ENCODE measurements around the gene SLC30A7.

Gene SLC30A7

DNA sequence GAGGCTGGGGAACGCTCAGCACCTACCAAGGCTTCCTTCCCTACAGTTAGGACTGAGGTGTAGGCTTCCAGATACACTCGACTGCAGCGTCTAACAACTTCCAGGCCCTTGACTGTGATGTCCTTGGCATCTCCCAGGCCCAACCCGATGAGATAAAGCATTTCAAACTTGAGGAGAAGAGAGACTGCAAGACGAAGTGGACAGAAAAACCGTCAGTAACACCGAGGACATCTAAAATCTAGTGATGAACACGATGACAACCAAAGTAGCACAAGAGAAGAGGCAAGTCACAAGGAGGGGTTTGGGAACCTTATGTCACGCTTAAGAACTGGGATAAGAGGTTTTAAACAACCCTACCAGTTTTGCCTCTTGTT is 129.4 kb downstream of the SLC30A7 start:
- H3K27me3 ChIP-seq (ENCODE audit: insufficient read depth, low read length), result no peaks in the 10 kb centered on the region
- peaks cover 35% of the 10 kb centered on the region for H3K4me1 ChIP-seq (ENCODE audit: insufficient read depth, low read length, severe bottlenecking)
- H4K20me1 ChIP-seq (ENCODE audit: insufficient read depth, low read length), result no peaks in the 10 kb centered on the region
- no peaks in the 10 kb centered on the region for H3F3A ChIP-seq (ENCODE audit: insufficient read depth, low read length)
- H3K9ac ChIP-seq (ENCODE audit: low read length), result peak overlapping the region; percentile 84
- peaks cover 34% of the 10 kb centered on the region for H3K79me2 ChIP-seq (ENCODE audit: insufficient read depth, low read length)
- peaks cover 53% of the 10 kb centered on the region for H3K36me3 ChIP-seq (ENCODE audit: insufficient read depth, low read length)
- peak overlapping the region; percentile 91 for H3K4me2 ChIP-seq (ENCODE audit: low read length)
- no peak overlapping the region for H2AFZ ChIP-seq (ENCODE audit: low read length)
- H3K4me3 ChIP-seq (ENCODE audit: low read depth, low read length, poor library complexity, severe bottlenecking), result peak overlapping the region; percentile 71
- H3K9me2 ChIP-seq (ENCODE audit: low read depth, low read length), result no peaks in the 10 kb centered on the region
- no peaks in the 10 kb centered on the region for H3K9me3 ChIP-seq (ENCODE audit: low read length)
- TF ChIP-seq EZH2 (IDR thresholded peaks at IDR 0.05; ENCODE audit: borderline replicate concordance, low read length), result no peak
- TF ChIP-seq, protein P1, sequence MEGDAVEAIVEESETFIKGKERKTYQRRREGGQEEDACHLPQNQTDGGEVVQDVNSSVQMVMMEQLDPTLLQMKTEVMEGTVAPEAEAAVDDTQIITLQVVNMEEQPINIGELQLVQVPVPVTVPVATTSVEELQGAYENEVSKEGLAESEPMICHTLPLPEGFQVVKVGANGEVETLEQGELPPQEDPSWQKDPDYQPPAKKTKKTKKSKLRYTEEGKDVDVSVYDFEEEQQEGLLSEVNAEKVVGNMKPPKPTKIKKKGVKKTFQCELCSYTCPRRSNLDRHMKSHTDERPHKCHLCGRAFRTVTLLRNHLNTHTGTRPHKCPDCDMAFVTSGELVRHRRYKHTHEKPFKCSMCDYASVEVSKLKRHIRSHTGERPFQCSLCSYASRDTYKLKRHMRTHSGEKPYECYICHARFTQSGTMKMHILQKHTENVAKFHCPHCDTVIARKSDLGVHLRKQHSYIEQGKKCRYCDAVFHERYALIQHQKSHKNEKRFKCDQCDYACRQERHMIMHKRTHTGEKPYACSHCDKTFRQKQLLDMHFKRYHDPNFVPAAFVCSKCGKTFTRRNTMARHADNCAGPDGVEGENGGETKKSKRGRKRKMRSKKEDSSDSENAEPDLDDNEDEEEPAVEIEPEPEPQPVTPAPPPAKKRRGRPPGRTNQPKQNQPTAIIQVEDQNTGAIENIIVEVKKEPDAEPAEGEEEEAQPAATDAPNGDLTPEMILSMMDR (IDR thresholded peaks at IDR 0.05; ENCODE audit: low read length), result no peak
- H3K27ac ChIP-seq (ENCODE audit: low read depth, low read length, poor library complexity, severe bottlenecking), result peak overlapping the region; percentile 37

DNA sequence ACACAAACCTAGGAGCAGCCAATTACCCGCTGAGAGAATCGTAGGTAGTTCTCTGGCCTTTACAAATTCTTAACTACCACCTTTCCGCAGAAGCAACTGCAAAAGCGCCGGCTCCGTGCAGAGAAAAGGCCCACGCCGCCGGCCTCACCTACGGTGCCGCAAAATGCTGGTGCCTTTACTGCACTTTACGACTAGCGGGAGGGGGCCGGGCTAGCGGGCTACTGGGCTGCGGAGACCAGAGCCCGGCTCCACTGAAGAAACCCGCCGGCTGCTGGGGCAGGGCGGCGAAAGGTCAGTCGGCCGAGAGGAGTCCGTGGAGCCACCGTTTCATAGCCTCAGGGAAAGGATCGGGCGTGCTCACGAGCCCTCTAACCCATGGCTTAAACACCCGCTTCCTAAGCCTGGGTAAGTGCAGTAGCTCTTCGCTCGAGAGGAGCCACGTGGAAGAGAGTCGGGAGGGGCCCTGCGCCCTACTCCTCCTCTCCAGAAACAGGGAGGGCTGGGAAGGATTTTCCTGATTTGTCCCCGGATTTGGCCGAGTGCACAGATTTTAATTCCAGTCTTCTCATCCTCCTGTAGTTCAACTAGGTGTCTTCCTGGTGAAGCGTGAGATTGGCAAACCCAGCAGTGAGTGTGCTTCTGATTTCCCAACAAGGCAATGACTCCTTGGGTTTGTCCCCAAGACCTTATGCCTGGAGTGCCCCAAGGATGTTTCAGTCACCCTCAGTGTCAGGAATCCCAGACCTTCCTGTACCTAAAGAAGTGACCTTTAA is 130.0 kb downstream of the SLC30A7 start, which contains the start of gene DPH5:
Gene DPH5 (minus strand): TSS at position 128 of the 773 bp plus-strand sequence. CDS start 341 bp downstream, outside the sequence.
- Histone ChIP-seq H3K36me3 (ENCODE audit: insufficient read depth, low read length) (peaks cover 48% of the 10 kb centered on the region), H3K4me1 (ENCODE audit: insufficient read depth, low read length, severe bottlenecking) (peaks cover 35% of the 10 kb centered on the region), H3K27me3 (ENCODE audit: insufficient read depth, low read length) (no peaks in the 10 kb centered on the region), H3K27ac (ENCODE audit: low read depth, low read length, poor library complexity, severe bottlenecking) (peak within 1 kb of the TSS; percentile 37), H3K4me2 (ENCODE audit: low read length) (peak within 1 kb of the TSS; percentile 91), H4K20me1 (ENCODE audit: insufficient read depth, low read length) (no peaks in the 10 kb centered on the region), H3K79me2 (ENCODE audit: insufficient read depth, low read length) (peaks cover 34% of the 10 kb centered on the region), H3F3A (ENCODE audit: insufficient read depth, low read length) (no peaks in the 10 kb centered on the region), H3K4me3 (ENCODE audit: low read depth, low read length, poor library complexity, severe bottlenecking) (peak within 1 kb of the TSS; percentile 71), H3K9me2 (ENCODE audit: low read depth, low read length) (no peaks in the 10 kb centered on the region), H3K9ac (ENCODE audit: low read length) (peak within 1 kb of the TSS; percentile 84), H3K9me3 (ENCODE audit: low read length) (no peaks in the 10 kb centered on the region), H2AFZ (ENCODE audit: low read length) (no peak within 1 kb of the TSS)
- TF ChIP-seq EZH2 (IDR thresholded peaks at IDR 0.05; ENCODE audit: borderline replicate concordance, low read length), result no peak
- TF ChIP-seq, protein P1 (IDR thresholded peaks at IDR 0.05; ENCODE audit: low read length), result no peak

DNA sequence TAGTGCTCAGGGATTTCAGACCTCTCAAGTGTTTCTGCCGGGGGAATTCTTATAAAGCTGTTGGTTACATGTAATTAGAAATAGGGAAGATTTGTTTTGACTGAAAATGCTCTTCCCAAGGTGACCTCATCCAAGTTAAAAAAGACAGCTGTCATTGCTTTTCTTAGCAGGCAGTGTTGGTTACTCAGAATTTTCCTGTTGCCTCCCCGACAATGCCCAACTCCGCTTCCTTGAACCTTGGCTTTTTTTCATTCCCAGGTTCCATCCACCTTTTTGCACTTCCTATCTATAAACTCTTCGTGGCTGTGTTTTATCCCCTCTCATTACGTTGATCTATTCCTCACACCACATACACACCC is 130.5 kb downstream of the SLC30A7 start:
- H3K4me3 ChIP-seq (ENCODE audit: low read depth, low read length, poor library complexity, severe bottlenecking), result peak overlapping the region; percentile 71
- peak overlapping the region; percentile 84 for H3K9ac ChIP-seq (ENCODE audit: low read length)
- H3K9me2 ChIP-seq (ENCODE audit: low read depth, low read length), result no peaks in the 10 kb centered on the region
- H3F3A ChIP-seq (ENCODE audit: insufficient read depth, low read length), result no peaks in the 10 kb centered on the region
- peaks cover 35% of the 10 kb centered on the region for H3K4me1 ChIP-seq (ENCODE audit: insufficient read depth, low read length, severe bottlenecking)
- no peak overlapping the region for H2AFZ ChIP-seq (ENCODE audit: low read length)
- no peaks in the 10 kb centered on the region for H3K9me3 ChIP-seq (ENCODE audit: low read length)
- H4K20me1 ChIP-seq (ENCODE audit: insufficient read depth, low read length), result no peaks in the 10 kb centered on the region
- H3K27me3 ChIP-seq (ENCODE audit: insufficient read depth, low read length), result no peaks in the 10 kb centered on the region
- no peak for TF ChIP-seq EZH2 (IDR thresholded peaks at IDR 0.05; ENCODE audit: borderline replicate concordance, low read length)
- peaks cover 42% of the 10 kb centered on the region for H3K36me3 ChIP-seq (ENCODE audit: insufficient read depth, low read length)
- H3K4me2 ChIP-seq (ENCODE audit: low read length), result peak overlapping the region; percentile 91
- peaks cover 34% of the 10 kb centered on the region for H3K79me2 ChIP-seq (ENCODE audit: insufficient read depth, low read length)
- peak overlapping the region; percentile 37 for H3K27ac ChIP-seq (ENCODE audit: low read depth, low read length, poor library complexity, severe bottlenecking)

All from OCI-LY1 (cell line).